Hepatocyte (in vitro differentiated cells): ENCODE results near the gene NPFF. TPM values are rescaled to one million over a fixed set of nuclear protein-coding genes. Genes with fewer than 3 reads are reported as not detected.

Source experiments
- DNase-seq: peaks from one replicate; pipeline ENCODE4 v3.0.0-alpha.2; 2016; ENCODE audit warnings: low spot score
- H2AFZ ChIP-seq: fragments of 200-600 bp; sonication (generic); 2 replicates; pipeline ENCODE4 v1.6.0; 2016; ENCODE audit warnings: antibody characterized with exemption, mild to moderate bottlenecking
- H3K27ac ChIP-seq: fragments of 200-600 bp; sonication (generic); 2 replicates; pipeline ENCODE4 v1.5.1; 2016; ENCODE audit warnings: mild to moderate bottlenecking
- H3K27me3 ChIP-seq: fragments of 200-600 bp; sonication (generic); 2 replicates; pipeline ENCODE4 v1.6.1; 2016
- H3K36me3 ChIP-seq: fragments of 200-600 bp; sonication (generic); replicated peaks from 2 replicates; pipeline ENCODE4 v1.5.1; 2016; ENCODE audit warnings: low read depth; ENCODE audit not compliant: insufficient read depth
- H3K4me1 ChIP-seq: fragments of 200-600 bp; sonication (generic); 2 replicates; pipeline ENCODE4 v1.5.1; 2016; ENCODE audit warnings: mild to moderate bottlenecking, moderate library complexity; ENCODE audit not compliant: insufficient read depth
- H3K4me2 ChIP-seq: fragments of 200-600 bp; sonication (generic); 2 replicates; pipeline ENCODE4 v1.6.0; 2016
- H3K4me3 ChIP-seq: fragments of 200-600 bp; sonication (generic); 2 replicates; pipeline ENCODE4 v1.5.1; 2016; ENCODE audit warnings: mild to moderate bottlenecking
- H3K79me2 ChIP-seq: fragments of 200-600 bp; sonication (generic); 2 replicates; pipeline ENCODE4 v1.6.0; 2017; ENCODE audit warnings: mild to moderate bottlenecking
- H3K9me2 ChIP-seq: fragments of 200-600 bp; sonication (generic); replicated peaks from 2 replicates; pipeline ENCODE4 v1.6.0; 2017; ENCODE audit warnings: mild to moderate bottlenecking; ENCODE audit not compliant: insufficient read depth
- H3K9me3 ChIP-seq: fragments of 200-600 bp; sonication (generic); 2 replicates; pipeline ENCODE4 v1.5.1; 2016; ENCODE audit warnings: low read depth, mild to moderate bottlenecking
- H4K20me1 ChIP-seq: fragments of 200-600 bp; sonication (generic); 2 replicates; pipeline ENCODE4 v1.6.0; 2016; ENCODE audit warnings: mild to moderate bottlenecking; ENCODE audit not compliant: insufficient read depth, poor library complexity, severe bottlenecking
- EZH2 ChIP-seq: fragments of 200-600 bp; sonication (generic); IDR thresholded peaks from 2 replicates; pipeline ENCODE4 v1.6.1; 2016; ENCODE audit warnings: antibody characterized with exemption, mild to moderate bottlenecking, borderline replicate concordance
- EZH2phosphoT487 ChIP-seq: fragments of 200-600 bp; sonication (generic); IDR thresholded peaks from one replicate; pipeline ENCODE4 v1.6.1; 2018; ENCODE audit warnings: antibody characterized with exemption, mild to moderate bottlenecking, low read depth, moderate library complexity; ENCODE audit not compliant: unreplicated experiment, severe bottlenecking
- WGBS: methylation state at CpG from one replicate; pipeline ENCODE4 v1.1.6; 2016; ENCODE audit warnings: low lambda C conversion rate; ENCODE audit errors: missing lambda C conversion rate; 5-methylcytosine and 5-hydroxymethylcytosine counted together
- polyA plus RNA-seq: library from polyadenylated mRNA; unstranded; fragments of >200 nt; fragmentation: Nextera tagmentation; extraction: Ambion mirVana; gene quantifications from 2 replicates; pipeline ENCODE4 v1.2.1, GENCODE V29; 2016
- total RNA-seq: library from RNA; depleted of rRNA; stranded (reverse); fragments of >200 nt; gene quantifications from 2 replicates; pipeline ENCODE4 v1.2.3, GENCODE V29; 2014
- TF ChIP-seq, protein P1 (sequence below): fragments of 200-600 bp; sonication (generic); IDR thresholded peaks from 2 replicates; pipeline ENCODE4 v1.5.1; 2016; ENCODE audit warnings: antibody characterized with exemption, mild to moderate bottlenecking; ENCODE audit not compliant: poor library complexity

Gene NPFF
- total and polyA plus RNA-seq, 2 experiments from 2014 or later, result 0.77 TPM; not detected in 1

DNA sequence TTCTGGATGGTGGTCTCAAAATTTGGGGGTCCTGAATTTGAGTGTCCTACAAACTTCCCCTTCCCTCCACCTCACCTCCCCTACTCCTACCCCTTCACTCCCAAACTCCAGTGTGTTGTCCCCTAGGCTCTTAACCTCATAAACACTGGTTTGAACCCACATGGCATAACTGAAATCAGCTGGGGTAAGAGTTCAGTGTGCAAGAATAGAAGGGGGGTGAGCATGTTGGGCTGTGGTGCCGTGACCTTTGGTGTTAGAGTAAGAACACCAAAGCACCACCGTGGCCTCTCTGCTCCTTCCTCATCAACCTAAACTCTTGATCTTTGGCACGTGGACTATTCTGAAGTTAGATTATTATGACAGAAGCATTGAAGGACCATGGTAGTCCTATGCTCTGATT is 44.3 kb downstream of the NPFF start:
- 86% methylated on average over 3 of the region's 3 CpGs for WGBS
- peaks cover 96% of the 10 kb centered on the region for H4K20me1 ChIP-seq
- H3K4me1 ChIP-seq, result no peaks in the 10 kb centered on the region

GRCh38 chr12:53461591-53461990 is 45.7 kb downstream of the NPFF start:
- 95% methylated on average over 8 of the region's 8 CpGs for WGBS
- Histone ChIP-seq H3K27ac (no peak overlapping the region), H3K79me2 (peaks cover 99% of the 10 kb centered on the region), H3K4me1 (no peaks in the 10 kb centered on the region), H3K36me3 (no peaks in the 10 kb centered on the region), H3K4me3 (no peak overlapping the region), H3K9me3 (no peaks in the 10 kb centered on the region), H4K20me1 (peaks cover 98% of the 10 kb centered on the region), H2AFZ (no peak overlapping the region), H3K27me3 (no peaks in the 10 kb centered on the region), H3K9me2 (no peaks in the 10 kb centered on the region), H3K4me2 (no peak overlapping the region)
- DNase-seq, result no peak
- TF ChIP-seq EZH2phosphoT487, result no peak
- TF ChIP-seq, protein P1, sequence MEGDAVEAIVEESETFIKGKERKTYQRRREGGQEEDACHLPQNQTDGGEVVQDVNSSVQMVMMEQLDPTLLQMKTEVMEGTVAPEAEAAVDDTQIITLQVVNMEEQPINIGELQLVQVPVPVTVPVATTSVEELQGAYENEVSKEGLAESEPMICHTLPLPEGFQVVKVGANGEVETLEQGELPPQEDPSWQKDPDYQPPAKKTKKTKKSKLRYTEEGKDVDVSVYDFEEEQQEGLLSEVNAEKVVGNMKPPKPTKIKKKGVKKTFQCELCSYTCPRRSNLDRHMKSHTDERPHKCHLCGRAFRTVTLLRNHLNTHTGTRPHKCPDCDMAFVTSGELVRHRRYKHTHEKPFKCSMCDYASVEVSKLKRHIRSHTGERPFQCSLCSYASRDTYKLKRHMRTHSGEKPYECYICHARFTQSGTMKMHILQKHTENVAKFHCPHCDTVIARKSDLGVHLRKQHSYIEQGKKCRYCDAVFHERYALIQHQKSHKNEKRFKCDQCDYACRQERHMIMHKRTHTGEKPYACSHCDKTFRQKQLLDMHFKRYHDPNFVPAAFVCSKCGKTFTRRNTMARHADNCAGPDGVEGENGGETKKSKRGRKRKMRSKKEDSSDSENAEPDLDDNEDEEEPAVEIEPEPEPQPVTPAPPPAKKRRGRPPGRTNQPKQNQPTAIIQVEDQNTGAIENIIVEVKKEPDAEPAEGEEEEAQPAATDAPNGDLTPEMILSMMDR, result no peak
- TF ChIP-seq EZH2, result no peak

More for the DNA sequence above, 44.3 kb downstream of the NPFF start:
- Histone ChIP-seq H3K4me3 (no peak overlapping the region), H3K9me3 (no peaks in the 10 kb centered on the region), H3K36me3 (no peaks in the 10 kb centered on the region), H2AFZ (no peak overlapping the region), H3K27ac (no peak overlapping the region), H3K27me3 (no peaks in the 10 kb centered on the region), H3K79me2 (peaks cover 99% of the 10 kb centered on the region), H3K4me2 (no peak overlapping the region), H3K9me2 (no peaks in the 10 kb centered on the region)
- no peak for TF ChIP-seq EZH2
- TF ChIP-seq, protein P1, result no peak
- TF ChIP-seq EZH2phosphoT487, result no peak
- no peak for DNase-seq

GRCh38 chr12:53461059-53461458 is 46.2 kb downstream of the NPFF start:
- 94% methylated on average over 3 of the region's 3 CpGs for WGBS
- TF ChIP-seq EZH2, result no peak
- TF ChIP-seq, protein P1, result no peak
- no peak for TF ChIP-seq EZH2phosphoT487
- Histone ChIP-seq H3K9me3 (no peaks in the 10 kb centered on the region), H3K4me2 (no peak overlapping the region), H3K4me3 (no peak overlapping the region), H3K27me3 (no peaks in the 10 kb centered on the region), H3K79me2 (peaks cover 99% of the 10 kb centered on the region), H3K36me3 (no peaks in the 10 kb centered on the region), H2AFZ (no peak overlapping the region), H4K20me1 (peaks cover 98% of the 10 kb centered on the region), H3K9me2 (no peaks in the 10 kb centered on the region), H3K27ac (no peak overlapping the region), H3K4me1 (no peaks in the 10 kb centered on the region)
- no peak for DNase-seq

DNA sequence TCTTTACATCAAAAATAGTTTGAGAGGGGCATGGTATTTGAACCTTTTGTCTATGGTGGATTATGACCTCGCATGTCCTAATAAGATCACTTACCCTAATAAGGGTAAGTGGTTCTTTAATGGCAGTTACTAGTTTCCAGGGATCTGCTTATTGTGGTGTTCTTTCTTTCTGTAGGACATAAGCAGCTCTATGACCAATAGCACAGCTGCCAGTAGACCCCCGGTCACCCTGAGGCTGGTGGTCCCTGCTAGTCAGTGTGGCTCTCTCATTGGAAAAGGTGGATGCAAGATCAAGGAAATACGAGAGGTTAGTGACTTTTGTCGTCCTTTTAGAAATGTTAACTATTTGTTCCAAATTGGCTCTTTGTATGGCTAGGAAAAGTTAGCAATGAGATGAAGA is 48.2 kb downstream of the NPFF start:
- Histone ChIP-seq H3K4me1 (peaks cover 8% of the 10 kb centered on the region), H3K4me3 (no peak overlapping the region), H3K79me2 (peaks cover 100% of the 10 kb centered on the region), H3K9me3 (no peaks in the 10 kb centered on the region), H3K9me2 (no peaks in the 10 kb centered on the region), H3K27ac (no peak overlapping the region), H2AFZ (no peak overlapping the region), H3K27me3 (no peaks in the 10 kb centered on the region), H4K20me1 (peaks cover 98% of the 10 kb centered on the region), H3K36me3 (no peaks in the 10 kb centered on the region), H3K4me2 (no peak overlapping the region)
- no peak for DNase-seq
- WGBS, result 88% methylated on average over 4 of the region's 4 CpGs
- TF ChIP-seq, protein P1, result no peak
- no peak for TF ChIP-seq EZH2
